HG03064 (cell line): ENCODE data around the gene ARHGEF39.
A peak's percentile ranks its signal among the peaks of the same experiment; 100 is the strongest.
"Not testable (repeated sequence)": the region's sequence is repeated elsewhere in the genome, so short reads cannot be mapped to it uniquely, and the experiment has no call there.

ENCODE experiments used
- ATAC-seq: cut with Tn5 transposase; IDR thresholded peaks from one replicate; pipeline ENCODE4 v1.9.1; 2021; ENCODE audit warnings: low read depth; ENCODE audit not compliant: unreplicated experiment

Gene ARHGEF39

GRCh38 chr9:35653611-35654010 is 11.4 kb downstream of the ARHGEF39 start:
- no peak for ATAC-seq

- ATAC-seq, result no peak
Measured at GRCh38 chr9:35652829-35653209, 12.2 kb downstream of the ARHGEF39 start.

GRCh38 chr9:35651956-35652828 is 12.8 kb downstream of the ARHGEF39 start:
- no peak for ATAC-seq

- no peak for ATAC-seq
Measured at GRCh38 chr9:35650341-35651158, 14.4 kb downstream of the ARHGEF39 start, which contains the start of gene SIT1. TSS of gene SIT1 (minus strand) at chr9:35650931. CDS start at chr9:35650853, 78 bp downstream.

GRCh38 chr9:35649431-35650340 is 15.3 kb downstream of the ARHGEF39 start:
- ATAC-seq, result no peak

GRCh38 chr9:35646533-35647265 is 18.3 kb downstream of the ARHGEF39 start:
- ATAC-seq, result peak; percentile 81

GRCh38 chr9:35646153-35646532 is 18.9 kb downstream of the ARHGEF39 start:
- ATAC-seq, result no peak

- ATAC-seq, result not testable (repeated sequence)
Measured at GRCh38 chr9:35645736-35646135, 19.3 kb downstream of the ARHGEF39 start.

GRCh38 chr9:35643046-35643445 is 21.9 kb downstream of the ARHGEF39 start:
- ATAC-seq, result no peak

- not testable (repeated sequence) for ATAC-seq
Measured at GRCh38 chr9:35641478-35641877, 23.5 kb downstream of the ARHGEF39 start.

- ATAC-seq, result not testable (repeated sequence)
Measured at GRCh38 chr9:35640431-35640830, 24.6 kb downstream of the ARHGEF39 start.

GRCh38 chr9:35639631-35640030 is 25.4 kb downstream of the ARHGEF39 start:
- no peak for ATAC-seq

- not testable (repeated sequence) for ATAC-seq
Measured at GRCh38 chr9:35639225-35639624, 25.8 kb downstream of the ARHGEF39 start.

- not testable (repeated sequence) for ATAC-seq
Measured at GRCh38 chr9:35638751-35639150, 26.2 kb downstream of the ARHGEF39 start.

GRCh38 chr9:35637427-35637955 is 27.5 kb downstream of the ARHGEF39 start:
- not testable (repeated sequence) for ATAC-seq

- ATAC-seq, result not testable (repeated sequence)
Measured at GRCh38 chr9:35636877-35637246, 28.1 kb downstream of the ARHGEF39 start.

- no peak for ATAC-seq
Measured at GRCh38 chr9:35636135-35636876, 28.7 kb downstream of the ARHGEF39 start.

- ATAC-seq, result no peak
Measured at GRCh38 chr9:35635730-35636129, 29.3 kb downstream of the ARHGEF39 start.

- no peak for ATAC-seq
Measured at GRCh38 chr9:35629597-35629996, 35.4 kb downstream of the ARHGEF39 start.
